Erythroblast (primary cell): ENCODE data around the gene GJA3.

Source experiments
- GATA1 ChIP-seq: IDR thresholded peaks from 2 replicates; pipeline ENCODE4 v1.6.1; 2011; ENCODE audit warnings: low read depth, mild to moderate bottlenecking, control low read depth, low read length, moderate library complexity
- POLR2A ChIP-seq: IDR thresholded peaks from 2 replicates; pipeline ENCODE4 v1.6.1; 2011; ENCODE audit warnings: mild to moderate bottlenecking, low read length

- no peak for TF ChIP-seq POLR2A
- TF ChIP-seq GATA1 = no peak
These were observed 23.8 kb downstream of the GJA3 start for GRCh38 chr13:20136781-20137703.
